Lung microvascular endothelial cell (primary cell): ENCODE results near the gene PRKG1. TPM values are rescaled to one million over a fixed set of nuclear protein-coding genes. Genes with fewer than 3 reads are reported as not detected.
"Not testable (repeated sequence)": the region's sequence is repeated elsewhere in the genome, so short reads cannot be mapped to it uniquely, and the experiment has no call there.

ENCODE experiments used
- DNase-seq, 2 donors: peaks; one replicate each; pipeline versions ENCODE4 v3.0.0 to v3.0.0-alpha.2; 2010; ENCODE audit warnings: low read depth in 2 of 2
- total RNA-seq: library from RNA; depleted of rRNA; stranded (reverse); fragments of >200 nt; gene quantifications from 2 replicates; pipeline ENCODE4 v1.2.1, GENCODE V29; 2014

Gene PRKG1
- total RNA-seq, 1 donor from 2014 or later: 3.6 TPM

DNA sequence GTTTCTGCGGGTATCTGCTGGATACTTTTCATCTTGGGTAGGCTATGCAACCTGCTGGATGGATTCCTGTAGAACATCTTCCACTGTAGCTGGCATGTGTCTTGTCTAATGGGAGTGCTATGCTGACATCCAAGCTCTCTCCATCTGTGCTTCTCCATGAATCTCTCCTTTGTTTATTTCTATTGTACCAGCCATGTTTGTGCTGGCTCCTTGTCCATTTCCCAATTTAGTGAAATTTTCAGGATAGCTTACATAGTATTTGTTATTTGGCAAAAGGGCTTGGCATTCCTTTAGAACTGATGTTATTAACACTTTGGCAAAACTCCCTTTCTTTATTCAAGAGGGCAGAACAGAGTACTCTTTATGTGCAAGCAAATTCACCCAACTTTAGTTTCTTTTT is 427.1 kb downstream of the PRKG1 start:
- no peak for DNase-seq

DNA sequence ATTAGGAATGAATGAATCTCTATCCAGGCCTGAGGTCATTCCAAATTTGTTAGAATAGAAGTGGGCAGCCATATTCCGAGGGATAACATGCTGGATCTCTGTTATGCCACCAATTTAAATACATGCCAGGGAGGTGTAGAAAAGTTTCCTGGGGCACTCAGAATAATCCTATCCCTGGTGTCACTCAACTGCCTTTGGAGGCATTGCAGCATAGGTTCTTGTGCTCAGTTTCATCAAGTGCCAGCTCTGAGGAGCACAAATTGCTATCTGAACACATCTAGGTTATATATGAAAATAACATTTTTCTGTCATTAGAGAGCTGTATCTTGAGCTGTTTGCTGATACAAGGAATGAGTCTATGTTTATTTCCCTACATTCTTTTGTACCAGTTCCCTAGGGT is 427.8 kb downstream of the PRKG1 start:
- DNase-seq: no peak

DNA sequence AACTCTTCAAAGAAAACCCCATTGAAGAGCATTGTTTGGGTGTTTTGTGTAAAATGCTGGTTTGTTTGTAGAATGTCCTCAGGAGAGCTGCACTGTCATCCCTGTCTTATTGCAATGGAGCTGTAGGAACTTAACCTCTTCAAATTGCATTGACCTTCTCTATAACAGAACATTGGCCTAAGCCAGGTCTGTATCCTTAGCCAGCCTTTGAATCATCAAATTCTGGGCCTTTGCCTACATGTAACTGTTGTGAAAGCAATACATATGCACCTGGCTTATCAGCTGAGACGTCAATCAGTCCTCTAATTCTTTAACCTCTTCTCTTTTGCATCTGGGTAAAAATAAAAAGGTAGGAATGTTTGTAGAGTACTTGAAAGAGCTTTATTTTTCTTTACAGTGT is 429.1 kb downstream of the PRKG1 start:
- DNase-seq: no peak

DNA sequence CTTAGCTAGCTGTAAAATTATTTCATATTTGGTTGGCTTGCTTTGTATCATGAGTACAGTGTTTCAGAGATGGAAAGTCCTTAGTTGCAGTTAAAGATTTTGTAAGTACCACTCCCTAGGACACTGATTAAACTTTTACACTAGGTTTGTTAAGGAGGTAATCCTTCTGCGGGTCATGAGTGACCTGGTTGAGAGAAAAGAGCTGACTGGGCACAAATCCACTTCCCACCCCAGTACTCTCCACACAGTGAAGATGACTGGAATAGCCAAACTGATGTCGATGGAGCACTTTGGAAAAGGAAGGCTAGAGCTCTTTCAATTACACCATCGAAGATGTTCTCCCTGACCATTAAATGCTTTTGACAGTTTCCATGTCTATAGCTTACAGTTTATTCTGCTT is 433.2 kb downstream of the PRKG1 start:
- no peak for DNase-seq

DNA sequence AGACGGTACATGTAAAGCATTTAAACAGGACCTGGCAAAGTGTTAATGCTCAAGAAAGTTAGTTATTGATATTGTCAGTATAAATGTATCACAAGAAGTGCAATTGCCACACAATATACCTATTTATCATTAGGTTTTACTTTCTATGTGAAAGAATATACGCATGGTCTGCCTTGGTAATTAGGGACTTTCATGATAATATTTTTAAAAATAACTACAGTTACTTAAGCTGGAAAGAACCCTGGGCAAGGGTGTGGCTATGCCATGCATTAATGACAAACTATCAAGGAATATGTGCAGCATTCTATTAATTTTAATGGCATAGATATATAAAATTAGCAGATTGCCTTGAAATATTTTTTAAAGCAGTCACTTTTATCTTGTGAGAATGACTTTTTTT is 433.9 kb downstream of the PRKG1 start:
- no peak for DNase-seq

DNA sequence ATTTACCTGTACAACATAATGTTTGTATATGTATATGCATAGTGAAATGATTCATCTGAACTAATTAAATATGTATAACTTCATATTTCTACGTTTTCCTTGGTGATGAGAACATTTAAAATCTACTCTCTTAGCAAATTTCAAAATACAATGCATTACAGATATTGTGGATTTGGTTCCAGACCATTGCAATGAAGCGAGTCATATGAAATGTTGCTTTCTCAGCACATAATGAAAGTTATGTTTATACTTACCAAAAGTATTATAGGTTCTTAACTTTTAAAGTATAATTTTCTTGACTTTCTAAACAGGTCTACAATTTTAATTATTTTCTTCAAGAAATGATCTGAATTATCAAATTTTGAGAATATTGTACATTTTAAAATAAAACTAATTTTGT is 435.9 kb downstream of the PRKG1 start:
- DNase-seq: no peak

DNA sequence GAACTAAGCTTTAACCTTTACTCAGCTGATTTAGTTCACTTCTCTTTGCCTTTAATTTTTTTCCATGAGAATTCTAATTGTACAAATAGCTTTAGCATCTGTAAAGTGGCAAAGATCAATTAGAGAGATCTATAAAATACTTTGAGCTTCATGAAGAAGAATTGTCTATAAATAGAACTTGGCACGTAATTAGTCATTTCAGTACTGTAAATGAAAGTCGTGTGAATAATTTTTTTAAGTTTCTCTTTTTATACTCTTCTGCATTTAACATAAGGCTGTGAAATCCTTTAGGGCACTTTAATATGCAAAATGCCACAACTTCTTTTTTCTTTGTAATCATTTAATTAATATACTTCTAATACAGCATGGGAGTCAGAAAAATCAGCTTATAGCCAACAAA is 447.3 kb downstream of the PRKG1 start:
- DNase-seq: no peak

DNA sequence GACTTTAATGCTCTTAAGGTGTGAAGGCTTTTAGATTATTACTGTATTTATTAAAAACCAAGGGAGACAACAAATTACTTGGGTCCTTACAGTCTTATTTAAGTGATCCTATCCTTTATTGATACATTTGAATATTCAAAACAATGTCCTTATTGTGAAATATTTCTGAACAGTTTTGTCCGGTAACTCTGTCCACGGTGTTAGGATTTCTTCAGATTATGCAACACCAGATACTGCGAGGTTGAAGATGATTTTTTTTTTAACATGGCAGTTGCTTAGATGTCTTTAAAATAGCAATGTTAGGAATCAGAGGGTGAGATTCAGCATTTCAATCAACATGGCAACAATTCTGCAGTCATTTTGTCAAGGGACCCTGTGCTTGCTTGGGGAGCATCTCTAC is 448.6 kb downstream of the PRKG1 start:
- DNase-seq: no peak

DNA sequence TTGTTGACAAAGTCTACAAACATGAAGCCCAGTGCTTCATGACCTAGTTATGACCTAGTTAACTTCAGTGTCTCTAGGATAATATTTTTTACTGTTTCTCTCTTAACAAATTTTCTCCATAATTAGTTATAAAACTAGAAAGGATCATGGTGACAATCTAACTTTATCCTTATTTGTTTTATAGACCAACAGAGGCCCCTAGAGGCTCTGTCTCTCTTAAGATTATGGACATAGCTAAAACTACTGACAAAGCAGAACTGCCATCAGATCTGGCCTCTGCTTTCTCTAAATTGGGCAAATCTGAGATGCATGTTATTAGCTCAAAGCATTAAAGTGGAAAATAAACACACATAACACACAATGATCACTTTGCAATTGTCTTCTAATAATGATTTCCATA is 449.2 kb downstream of the PRKG1 start:
- DNase-seq: peak in 1 of 2 donors; percentile 1

DNA sequence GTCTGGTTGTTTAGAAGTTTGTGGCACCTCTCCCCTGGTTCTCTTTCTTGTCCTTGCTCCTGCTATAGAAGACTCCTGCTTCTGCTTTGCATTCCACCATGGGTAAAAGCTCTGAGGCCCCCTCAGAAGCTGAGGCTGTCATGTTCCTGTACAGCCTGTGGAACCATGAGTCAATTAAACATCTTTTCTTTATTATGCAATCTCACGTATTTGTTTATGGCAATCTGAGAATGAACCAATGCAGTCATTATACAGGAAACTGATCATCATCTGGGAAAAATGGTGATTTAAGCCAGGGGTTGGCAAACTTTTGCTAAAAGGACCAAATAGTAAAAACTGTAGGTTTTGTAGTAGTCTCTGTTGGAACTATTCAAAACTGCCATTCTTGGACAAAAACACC is 449.8 kb downstream of the PRKG1 start:
- DNase-seq: no peak

DNA sequence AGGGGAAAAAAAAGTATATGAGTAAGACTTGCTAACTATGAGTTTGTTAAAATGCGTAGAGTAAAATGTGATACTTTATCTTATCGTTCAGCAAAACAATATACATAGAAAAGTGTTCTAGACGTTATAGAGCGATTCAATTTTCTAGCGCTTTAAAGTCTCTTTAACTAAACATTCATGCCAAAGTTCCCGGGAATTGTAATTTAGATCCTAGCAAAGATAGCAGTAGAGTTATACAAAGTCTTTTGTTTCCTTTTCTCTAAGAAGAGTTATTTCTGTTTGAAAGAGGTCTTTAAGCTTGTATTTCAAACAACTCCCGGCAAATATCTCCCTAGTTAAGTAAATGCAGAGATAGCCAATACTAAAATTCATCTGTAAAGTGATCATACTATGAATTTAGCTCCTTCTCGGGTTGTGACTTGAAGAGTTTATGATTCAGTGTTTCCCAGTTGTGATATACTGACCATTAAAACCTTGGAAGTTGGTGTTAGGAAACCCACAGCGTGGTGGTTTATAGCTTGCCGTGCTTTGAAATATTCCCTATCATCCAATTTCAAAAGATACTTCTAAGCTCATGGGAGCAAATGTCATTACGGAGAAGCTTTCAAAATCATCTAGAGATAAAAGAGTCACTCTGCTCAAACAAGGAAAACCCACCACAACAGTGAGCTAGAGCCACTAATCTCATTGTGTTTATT is 453.4 kb downstream of the PRKG1 start:
- DNase-seq: no peak

DNA sequence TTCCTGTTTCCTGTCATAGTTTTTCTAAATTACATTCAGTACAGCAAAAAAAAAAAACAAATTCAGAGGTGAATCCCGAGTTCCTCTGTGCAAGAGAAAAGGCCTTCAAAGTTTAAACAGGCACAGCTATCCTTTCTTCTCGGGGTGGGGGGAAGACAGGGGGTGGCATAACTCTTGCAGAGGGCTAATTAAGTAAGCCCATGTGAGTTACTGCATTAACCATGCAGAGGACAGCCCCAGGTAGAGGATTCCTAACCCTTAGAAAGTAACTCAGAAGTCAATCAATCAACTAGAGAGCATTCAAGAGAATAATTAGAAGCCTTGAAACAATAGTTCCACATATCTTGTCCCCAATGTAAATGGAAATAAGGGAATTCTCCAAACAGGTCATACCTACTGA is 454.2 kb downstream of the PRKG1 start:
- DNase-seq: no peak

DNA sequence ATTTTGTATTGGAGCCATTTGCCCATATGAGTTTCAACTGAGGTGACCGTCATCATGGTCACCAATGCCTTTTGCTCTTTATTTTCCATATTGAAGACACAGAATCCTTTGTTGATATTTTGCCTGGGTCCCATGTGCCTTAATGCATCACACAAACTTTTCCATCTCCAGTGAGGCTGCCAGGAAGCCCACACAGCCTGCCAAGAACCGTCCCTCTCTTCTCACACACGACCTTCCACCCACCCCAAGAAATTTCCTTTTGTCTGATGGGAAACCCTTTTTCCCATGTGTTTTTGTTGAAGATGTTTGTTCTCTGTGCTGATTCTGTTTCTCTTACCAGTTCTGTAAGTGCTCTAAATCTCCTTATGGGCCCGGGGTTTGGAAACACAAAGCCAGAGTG is 456.3 kb downstream of the PRKG1 start:
- no peak for DNase-seq

DNA sequence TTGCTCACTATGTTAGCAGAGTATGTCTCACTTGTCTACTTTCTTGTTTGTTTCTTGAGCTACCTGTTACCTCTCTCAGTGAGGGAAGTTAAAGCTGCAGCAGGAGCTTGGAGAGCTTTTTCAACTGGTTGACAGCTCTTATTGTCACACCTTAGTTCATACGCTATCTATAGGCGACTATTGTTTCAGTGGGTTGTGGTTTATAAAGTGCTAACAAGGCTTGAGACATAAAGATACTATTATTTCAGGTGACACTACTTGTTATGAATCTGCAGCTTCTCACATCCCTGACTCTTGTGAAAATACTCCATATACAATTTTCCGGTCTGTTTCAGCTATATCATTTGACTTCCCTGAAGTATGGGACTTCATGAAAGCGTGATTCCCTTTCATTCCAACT is 457.8 kb downstream of the PRKG1 start:
- DNase-seq: no peak

DNA sequence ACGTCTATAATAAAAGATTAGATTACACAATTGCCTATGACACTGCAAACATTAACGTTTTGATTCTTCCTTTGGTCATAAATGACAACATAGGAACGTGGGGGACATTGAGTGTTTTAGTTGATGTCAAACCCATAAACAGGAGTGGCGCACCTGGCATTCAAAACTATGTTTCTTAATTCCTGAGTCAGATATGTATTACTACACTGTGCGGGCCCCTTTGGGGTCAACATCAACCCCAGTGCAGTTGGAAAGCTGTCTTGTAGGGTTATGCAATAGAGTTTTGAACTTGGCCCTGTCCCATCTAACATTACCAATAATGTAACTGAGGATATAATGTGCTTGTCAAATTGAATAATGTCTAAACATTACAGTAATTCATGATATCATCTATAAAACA is 468.6 kb downstream of the PRKG1 start:
- DNase-seq: no peak

DNA sequence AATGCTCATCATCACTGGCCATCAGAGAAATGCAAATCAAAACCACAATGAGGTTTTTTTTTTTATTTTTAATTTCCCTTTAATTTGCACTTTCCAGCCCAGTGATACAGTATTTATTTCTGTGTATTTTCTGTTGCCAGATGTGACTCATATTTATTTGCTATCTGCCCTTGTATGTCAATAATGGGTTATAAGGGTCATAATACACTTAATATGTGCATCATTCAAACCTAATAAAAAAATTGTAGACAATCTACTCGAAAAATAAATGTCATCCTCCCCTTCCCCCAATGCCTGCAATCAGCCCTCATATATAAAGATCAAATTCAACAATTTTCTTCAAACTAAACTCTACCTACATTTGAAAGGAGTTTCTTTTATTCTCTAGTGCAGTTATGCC is 470.6 kb downstream of the PRKG1 start:
- DNase-seq: no peak

DNA sequence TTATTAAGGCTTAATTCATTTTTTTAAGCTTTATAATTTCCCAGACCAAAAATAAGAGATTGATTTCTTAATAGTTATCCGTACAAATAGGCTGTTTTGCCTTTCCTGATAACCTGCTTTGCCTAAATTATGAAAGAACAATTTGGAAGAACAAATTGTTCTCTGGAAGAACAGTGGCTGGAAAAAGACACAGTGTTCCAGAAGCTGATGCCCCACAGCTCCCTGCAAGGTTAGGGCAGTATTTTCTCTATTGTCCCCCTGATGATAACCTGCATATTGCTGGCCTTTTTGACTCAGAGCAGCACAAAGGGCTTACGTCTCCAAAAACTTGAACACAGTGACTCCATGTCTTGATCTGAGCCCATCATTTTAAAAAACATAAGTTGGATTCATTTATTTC is 473.7 kb downstream of the PRKG1 start:
- no peak for DNase-seq

DNA sequence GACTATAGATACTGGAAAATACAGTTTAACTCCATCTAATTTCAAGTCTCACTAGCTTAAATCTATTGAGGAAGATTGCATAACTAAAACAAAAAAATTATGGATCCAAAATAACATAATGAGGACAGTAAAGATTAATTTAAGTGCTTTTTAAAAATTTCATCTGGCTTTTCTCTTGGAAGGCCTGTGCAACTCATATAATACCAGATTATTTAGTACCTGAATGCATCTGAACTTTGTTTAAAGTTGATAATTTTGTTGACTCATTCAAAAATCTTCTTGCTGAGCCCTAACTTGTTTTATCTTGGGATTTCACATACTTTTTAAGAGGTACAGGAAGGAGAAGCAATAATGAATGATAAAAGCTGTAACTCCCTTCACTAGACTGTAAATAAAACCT is 478.6 kb downstream of the PRKG1 start:
- DNase-seq: no peak

DNA sequence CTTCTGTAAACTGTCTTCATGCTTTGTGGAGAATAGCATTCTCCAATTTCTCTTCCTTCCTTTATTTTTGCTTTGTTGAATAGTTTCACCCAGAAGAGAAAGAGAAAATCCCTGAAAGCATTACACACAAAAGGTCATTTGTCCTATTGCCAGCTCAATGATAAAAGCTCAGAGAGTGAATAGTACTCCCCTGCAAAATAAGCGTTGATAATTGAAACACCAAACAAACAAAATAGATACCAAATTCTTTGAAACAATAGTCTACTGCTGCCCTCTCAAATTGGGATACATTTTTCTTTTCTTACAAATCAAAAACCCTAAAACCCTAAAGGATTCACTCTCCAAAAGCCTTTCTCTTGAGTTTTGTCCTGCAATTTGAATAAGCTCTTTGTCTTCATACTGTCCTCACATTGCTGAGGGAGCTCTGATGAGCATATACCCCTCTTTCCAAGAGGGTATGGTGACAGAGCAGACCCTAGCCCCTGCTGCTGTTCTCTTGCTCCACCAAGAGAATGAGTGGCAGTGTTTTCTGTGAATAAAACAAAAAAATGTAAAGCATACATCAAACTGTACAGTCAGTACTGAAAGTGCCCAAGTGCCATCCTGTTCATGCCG is 490.7 kb downstream of the PRKG1 start:
- no peak for DNase-seq

DNA sequence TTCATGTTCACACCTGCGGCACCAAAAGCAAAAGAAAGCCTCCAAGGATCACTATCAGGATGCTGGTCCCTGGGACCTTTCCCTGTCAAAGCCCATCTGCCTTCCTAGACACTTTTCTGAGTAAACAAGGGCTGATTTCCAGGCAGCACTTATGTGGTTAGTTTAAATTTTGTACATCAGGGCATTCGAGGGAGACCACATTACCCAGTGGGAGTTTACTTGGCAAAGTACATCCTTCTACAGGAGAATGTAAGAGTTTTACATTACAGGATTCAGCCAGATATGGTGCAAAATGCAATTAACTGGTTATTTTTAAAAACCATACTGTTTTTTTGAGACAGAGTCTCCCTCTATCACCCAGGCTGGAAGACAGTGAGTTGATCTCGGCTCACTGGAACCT is 493.0 kb downstream of the PRKG1 start:
- DNase-seq: no peak

DNA sequence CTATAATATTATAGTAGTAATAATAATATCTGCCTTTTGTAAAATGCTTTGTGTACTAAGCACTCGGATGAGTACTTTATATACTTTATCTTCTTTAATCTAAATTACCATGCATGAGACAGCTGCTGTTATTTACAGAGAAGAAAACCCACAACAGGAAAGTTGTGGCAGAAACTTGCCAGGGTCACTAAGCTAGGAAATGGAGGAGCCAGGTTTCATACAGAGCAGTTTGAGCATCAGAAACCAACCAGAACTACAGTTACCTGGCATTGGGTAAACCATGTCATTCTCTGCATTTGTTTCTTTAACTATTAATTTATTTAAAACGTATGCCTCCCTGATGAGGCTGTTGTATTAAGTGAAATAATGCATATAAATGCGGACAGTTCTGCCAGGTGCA is 495.2 kb downstream of the PRKG1 start:
- DNase-seq: no peak

DNA sequence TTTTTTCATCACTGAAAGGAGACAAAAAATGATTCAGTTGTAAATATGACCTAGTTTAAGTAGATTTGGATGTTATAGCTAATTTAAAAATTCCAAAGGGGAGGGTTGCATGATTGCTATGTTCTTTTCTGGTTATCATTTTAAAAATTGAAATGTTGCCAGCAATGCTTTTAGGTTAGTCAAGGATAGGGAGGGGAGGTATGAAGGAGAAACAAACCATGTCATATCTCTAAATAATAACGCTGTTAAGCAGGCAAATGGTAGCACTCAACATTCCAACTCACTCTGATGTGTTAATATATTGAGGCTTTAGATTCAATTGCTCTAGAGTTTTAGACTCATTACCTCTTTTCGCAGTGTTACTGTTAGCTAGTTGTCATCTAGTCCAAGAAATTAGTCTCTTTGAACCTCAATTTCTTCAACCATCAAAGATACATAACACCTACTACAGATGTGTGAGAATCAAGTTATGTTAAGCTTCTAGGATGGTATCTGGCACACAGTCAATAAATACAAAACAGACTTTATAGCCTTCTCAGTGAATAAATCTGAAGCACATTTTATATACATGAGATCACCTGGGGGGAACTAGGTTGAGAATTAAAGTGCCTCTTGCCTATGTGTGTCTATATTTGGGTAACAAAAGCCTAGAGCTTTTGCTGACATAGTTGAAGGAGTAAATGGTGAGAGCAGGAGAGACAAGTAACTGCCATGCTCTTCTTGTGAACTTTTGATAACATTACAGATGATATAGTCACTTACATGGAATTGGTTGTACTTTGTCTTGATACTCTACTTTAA is 500.2 kb downstream of the PRKG1 start:
- DNase-seq: no peak

DNA sequence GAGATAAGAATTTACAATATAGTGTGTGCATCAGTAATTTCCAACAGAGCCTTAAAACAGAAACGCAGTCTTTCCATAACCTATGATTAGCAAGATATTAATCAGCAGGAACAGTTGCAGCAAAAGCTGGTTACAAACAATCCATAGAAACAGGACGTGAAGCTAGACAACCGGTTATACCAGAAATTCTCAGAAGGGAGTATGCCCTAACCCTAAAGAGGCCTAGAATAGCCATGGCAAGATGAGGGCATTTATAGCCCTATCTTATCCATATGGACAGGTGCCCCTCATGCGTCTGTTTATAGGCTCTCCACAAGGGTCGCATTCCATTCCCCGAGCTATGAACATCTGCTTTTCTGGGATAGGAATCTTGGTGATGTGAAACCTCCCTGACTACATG is 506.9 kb downstream of the PRKG1 start:
- DNase-seq: not testable (repeated sequence)
